H1 (cell line): ENCODE data around the gene CA5A. TPM values are rescaled to one million over a fixed set of nuclear protein-coding genes. Genes with fewer than 3 reads are reported as not detected.
A peak's percentile ranks its signal among the peaks of the same experiment; 100 is the strongest.

Experiments
- CTCF ChIA-PET: fragments of 300-600 bp; sonication (Branson Sonifier 250); formaldehyde crosslinking; loops from one replicate; lab custom pipeline; 2021; ENCODE audit not compliant: partially characterized antibody; lab: Charles Lee
- POLR2A ChIA-PET: fragments of 300-600 bp; sonication (Branson Sonifier 250); formaldehyde crosslinking; loops from one replicate; lab custom pipeline; 2021; ENCODE audit warnings: inconsistent platforms; ENCODE audit not compliant: partially characterized antibody; lab: Charles Lee
- DNase-seq, 2 experiments: peaks; one replicate each; pipeline versions ENCODE4 v3.0.0 to v3.0.0-alpha.2; 2010 to 2022; ENCODE audit warnings: low spot score in 2 of 2, low read depth in 1 of 2, mixed read lengths in 1 of 2
- FAIRE-seq: peaks from 2 replicates; lab custom pipeline; 2011; peaks lifted over from hg19 to GRCh38; lab: Jason Lieb, UNC
- H2AFZ ChIP-seq: 2 replicates; pipeline ENCODE4 v1.8.1; 2012; ENCODE audit warnings: low read length, inconsistent platforms
- H2AK5ac ChIP-seq: 2 replicates; pipeline ENCODE4 v1.6.1; 2013; ENCODE audit warnings: low read depth, low read length
- H2BK120ac ChIP-seq: replicated peaks from 2 replicates; pipeline ENCODE3; 2013; ENCODE audit warnings: low read depth, low read length, inconsistent platforms
- H2BK12ac ChIP-seq: 2 replicates; pipeline ENCODE4 v1.6.1; 2013; ENCODE audit warnings: low read depth, low read length
- H2BK15ac ChIP-seq: 2 replicates; pipeline ENCODE4 v1.6.1; 2013; ENCODE audit warnings: low read length
- H2BK20ac ChIP-seq: 2 replicates; pipeline ENCODE4 v1.6.1; 2013; ENCODE audit warnings: low read length
- H2BK5ac ChIP-seq: 2 replicates; pipeline ENCODE4 v1.6.1; 2013; ENCODE audit warnings: low read depth, low read length
- H3K14ac ChIP-seq: 2 replicates; pipeline ENCODE4 v1.6.1; 2013; ENCODE audit warnings: inconsistent platforms; ENCODE audit not compliant: insufficient read length
- H3K18ac ChIP-seq: 2 replicates; pipeline ENCODE4 v1.6.1; 2013; ENCODE audit warnings: low read length; ENCODE audit errors: extremely low read depth
- H3K23ac ChIP-seq: 2 replicates; pipeline ENCODE4 v1.6.1; 2013; ENCODE audit warnings: inconsistent platforms; ENCODE audit not compliant: insufficient read length
- H3K23me2 ChIP-seq: 2 replicates; pipeline ENCODE4 v1.6.1; 2013; ENCODE audit warnings: low read depth, low read length
- H3K27ac ChIP-seq: 2 replicates; pipeline ENCODE4 v1.6.1; 2011; ENCODE audit warnings: low read depth, low read length, inconsistent platforms
- H3K27me3 ChIP-seq, 4 experiments: replicated peaks in 1 of 4; 1 replicate in 1 of 4; 2 replicates in 3 of 4; pipeline versions ENCODE4 v1.6.1 to v1.8.1; 2011 to 2013; ENCODE audit warnings: low read length in 3 of 4, mild to moderate bottlenecking in 3 of 4, inconsistent platforms in 2 of 4, mixed read lengths in 2 of 4, moderate library complexity in 1 of 4; ENCODE audit not compliant: control insufficient read depth in 3 of 4, insufficient read depth in 3 of 4; ENCODE audit errors: extremely low read depth in 1 of 4
- H3K36me3 ChIP-seq, 4 experiments: 2 replicates each; pipeline versions ENCODE4 v1.6.1 to v1.8.1; 2011 to 2013; ENCODE audit warnings: mild to moderate bottlenecking in 4 of 4, low read length in 3 of 4, moderate library complexity in 2 of 4, control low read depth in 1 of 4, inconsistent platforms in 1 of 4; ENCODE audit not compliant: insufficient read depth in 4 of 4, control insufficient read depth in 2 of 4
- H3K4ac ChIP-seq: replicated peaks from 2 replicates; pipeline ENCODE3; 2013; ENCODE audit warnings: low read length, low read depth, mixed read lengths, inconsistent platforms; ENCODE audit not compliant: insufficient read length
- H3K4me1 ChIP-seq, 4 experiments: replicated peaks in 1 of 4; 1 replicate in 1 of 4; 2 replicates in 3 of 4; pipeline versions ENCODE4 v1.6.1 to v1.8.1; 2011 to 2013; ENCODE audit warnings: low read length in 3 of 4, inconsistent platforms in 2 of 4, mixed read lengths in 1 of 4; ENCODE audit not compliant: insufficient read depth in 4 of 4, control insufficient read depth in 3 of 4
- H3K4me2 ChIP-seq, 2 experiments: 2 replicates each; pipeline versions ENCODE4 v1.6.1 to v1.8.1; 2011 to 2013; ENCODE audit warnings: low read depth in 2 of 2, low read length in 2 of 2, control low read depth in 1 of 2, inconsistent platforms in 1 of 2, mild to moderate bottlenecking in 1 of 2; ENCODE audit not compliant: insufficient read depth in 1 of 2
- H3K4me3 ChIP-seq, 4 experiments: fragments of 200-600, 300-600 bp in 1 of 4; sonication (generic), shearing (Covaris generic), sonication (Bioruptor Twin) in 1 of 4; 2 replicates each; pipeline versions ENCODE4 v1.5.1 to v1.8.1; 2011 to 2016; ENCODE audit warnings: low read length in 4 of 4, low read depth in 3 of 4, control low read depth in 2 of 4, inconsistent platforms in 2 of 4, mild to moderate bottlenecking in 2 of 4, mixed read lengths in 1 of 4, moderate library complexity in 1 of 4; ENCODE audit not compliant: insufficient read depth in 2 of 4; ENCODE audit errors: extremely low read depth in 1 of 4
- H3K56ac ChIP-seq: replicated peaks from 2 replicates; pipeline ENCODE3; 2013; ENCODE audit warnings: low read depth, mild to moderate bottlenecking, mixed read lengths, low read length, inconsistent platforms; ENCODE audit not compliant: insufficient read length
- H3K79me1 ChIP-seq: 2 replicates; pipeline ENCODE4 v1.6.1; 2013; ENCODE audit warnings: low read depth, low read length, control low read depth
- H3K79me2 ChIP-seq, 2 experiments: 2 replicates each; pipeline versions ENCODE4 v1.6.1 to v1.8.1; 2012 to 2013; ENCODE audit warnings: low read length in 2 of 2, mild to moderate bottlenecking in 2 of 2, inconsistent platforms in 1 of 2; ENCODE audit not compliant: insufficient read depth in 2 of 2, control insufficient read depth in 1 of 2
- H3K9ac ChIP-seq, 4 experiments: replicated peaks in 1 of 4; 1 replicate in 1 of 4; 2 replicates in 3 of 4; pipeline versions ENCODE4 v1.6.1 to v1.8.1; 2011 to 2013; ENCODE audit warnings: low read depth in 3 of 4, low read length in 3 of 4, control low read depth in 2 of 4, mild to moderate bottlenecking in 2 of 4, moderate library complexity in 2 of 4, inconsistent platforms in 1 of 4; ENCODE audit errors: extremely low read depth in 1 of 4
- H3K9me3 ChIP-seq, 2 experiments: 2 replicates each; pipeline versions ENCODE4 v1.6.1 to v1.8.1; 2012 to 2013; ENCODE audit warnings: mild to moderate bottlenecking in 2 of 2, moderate library complexity in 2 of 2, control low read depth in 1 of 2, inconsistent platforms in 1 of 2, low read depth in 1 of 2, low read length in 1 of 2, mixed read lengths in 1 of 2; ENCODE audit not compliant: insufficient read depth in 2 of 2
- H4K20me1 ChIP-seq, 2 experiments: replicated peaks in 1 of 2; 2 replicates each; pipeline versions ENCODE3 to v1.8.1; 2011 to 2013; ENCODE audit warnings: inconsistent platforms in 2 of 2, low read length in 2 of 2, mild to moderate bottlenecking in 1 of 2; ENCODE audit not compliant: insufficient read depth in 2 of 2, control insufficient read depth in 1 of 2
- H4K5ac ChIP-seq: 2 replicates; pipeline ENCODE4 v1.6.1; 2013; ENCODE audit warnings: low read length, low read depth, mixed read lengths, inconsistent platforms; ENCODE audit not compliant: insufficient read length
- H4K8ac ChIP-seq: 2 replicates; pipeline ENCODE4 v1.8.0; 2013; ENCODE audit warnings: mild to moderate bottlenecking, moderate library complexity, low read length, inconsistent platforms; ENCODE audit not compliant: insufficient read depth; ENCODE audit errors: extremely low read depth
- H4K91ac ChIP-seq: replicated peaks from 2 replicates; pipeline ENCODE3; 2013; ENCODE audit warnings: low read length, mixed read lengths, inconsistent platforms; ENCODE audit not compliant: insufficient read length
- BACH1 ChIP-seq: IDR thresholded peaks from 2 replicates; pipeline ENCODE4 v1.6.1; 2012; ENCODE audit warnings: low read length, improper control_type of control experiment
- EP300 ChIP-seq, 2 experiments: IDR thresholded peaks; 1 replicate in 1 of 2; 2 replicates in 1 of 2; pipeline ENCODE4 v1.6.1; 2011 to 2012; ENCODE audit warnings: low read depth in 2 of 2, low read length in 2 of 2, mild to moderate bottlenecking in 2 of 2, borderline replicate concordance in 1 of 2, inconsistent platforms in 1 of 2, moderate library complexity in 1 of 2
- EZH2 ChIP-seq: fragments of 200-600 bp; sonication (generic); IDR thresholded peaks from 2 replicates; pipeline ENCODE4 v1.7.1; 2012; ENCODE audit warnings: low read depth, mild to moderate bottlenecking, moderate library complexity, low read length, inconsistent platforms; ENCODE audit not compliant: severe bottlenecking
- HDAC6 ChIP-seq: IDR thresholded peaks from one replicate; pipeline ENCODE4 v1.7.1; 2012; ENCODE audit warnings: low read depth, mild to moderate bottlenecking, inconsistent platforms, low read length, moderate library complexity
- KDM5A ChIP-seq: fragments of 200-600 bp; IDR thresholded peaks from 2 replicates; pipeline ENCODE4 v1.7.1; 2012; ENCODE audit warnings: mild to moderate bottlenecking, low read length, inconsistent platforms, mixed read lengths
- MAFK ChIP-seq: IDR thresholded peaks from 2 replicates; pipeline ENCODE4 v1.6.1; 2012; ENCODE audit warnings: low read depth, mild to moderate bottlenecking, improper control_type of control experiment, low read length
- POLR2AphosphoS5 ChIP-seq: IDR thresholded peaks from 2 replicates; pipeline ENCODE4 v1.6.1; 2011; ENCODE audit warnings: low read depth, low read length
- WGBS, 2 experiments: shearing (Covaris generic) in 1 of 2; methylation state at CpG; one replicate each; pipeline versions ENCODE4 v1.1.6 to v1.1.7; 2013 to 2015; ENCODE audit warnings: low lambda C conversion rate in 2 of 2, mixed read lengths in 2 of 2, inconsistent platforms in 1 of 2, low coverage in 1 of 2, missing lambda C conversion rate in 1 of 2; ENCODE audit not compliant: insufficient replicate concordance in 2 of 2, insufficient coverage in 1 of 2, insufficient read length in 1 of 2; ENCODE audit errors: extremely low coverage in 1 of 2, missing lambda C conversion rate in 1 of 2; 5-methylcytosine and 5-hydroxymethylcytosine counted together
- polyA plus RNA-seq, 7 experiments: library from polyadenylated mRNA; depleted of rRNA in 3 of 7; stranded (reverse) in 5 of 7; unstranded in 2 of 7; fragments of >200 nt in 5 of 7; fragments of 200-250 nt in 2 of 7; gene quantifications; 1 replicate in 5 of 7; 2 replicates in 1 of 7; 4 replicates in 1 of 7; pipeline versions ENCODE4 v1.2.1 to v1.2.3, GENCODE V29; 2011 to 2013; ENCODE audit warnings: missing spikeins in 2 of 7, mixed read lengths in 2 of 7
- total RNA-seq: library from RNA; stranded (reverse); fragmentation: NEBNext Ultra II Directional; extraction: Animal tissue kit (Norgen Biotek cat#: 25700); gene quantifications from 2 replicates; pipeline ENCODE4 v1.2.1, GENCODE V29; 2021

The CA5A gene
- total and polyA plus RNA-seq, 2 of the 8 experiments (the other 6 are each of a cell fraction or from before 2014, with no cell fraction given), result not detected

- no peak overlapping the region for H4K8ac ChIP-seq
- 95% methylated on average over 8 of the region's 8 CpGs; no CpG with 5 or more reads in 1 of the 2 experiments for WGBS, 2 experiments
- no peak overlapping the region for H3K18ac ChIP-seq
- ChIA-PET CTCF (no interaction called here), POLR2A (no interaction called here)
- H2AK5ac ChIP-seq, result no peak overlapping the region
- no peak overlapping the region for H3K4ac ChIP-seq
- H4K20me1 ChIP-seq, result no peaks in the 10 kb centered on the region
- no peak overlapping the region for H2BK15ac ChIP-seq
- no peaks in the 10 kb centered on the region for H3K9me3 ChIP-seq
- H2BK5ac ChIP-seq, result no peak overlapping the region
- TF ChIP-seq BACH1, result no peak
- no peak for TF ChIP-seq POLR2AphosphoS5
- TF ChIP-seq EZH2, result no peak
- no peak for TF ChIP-seq KDM5A
- TF ChIP-seq EP300 (IDR thresholded peaks at IDR 0.05; ENCODE audit: borderline replicate concordance in 1 of 2, low read depth in 2 of 2, low read length in 2 of 2), result no peak
- TF ChIP-seq MAFK, result no peak
- TF ChIP-seq HDAC6, result no peak
- H2BK120ac ChIP-seq, result no peak overlapping the region
- peaks cover 7% of the 10 kb centered on the region for H3K79me1 ChIP-seq
- H4K91ac ChIP-seq, result no peak overlapping the region
- H3K14ac ChIP-seq, result no peak overlapping the region
- H3K27ac ChIP-seq, result no peak overlapping the region
- FAIRE-seq (no peak), DNase-seq (no peak)
- H2BK20ac ChIP-seq, result no peak overlapping the region
- no peak overlapping the region for H2AFZ ChIP-seq
- no peaks in the 10 kb centered on the region for H3K4me1 ChIP-seq
- no peak overlapping the region for H3K23ac ChIP-seq
- 0 out of 7 replicates have a peak overlapping the region, but pooled peaks of 1 of the 4 experiments have one; percentile 24 for H3K9ac ChIP-seq
- H2BK12ac ChIP-seq, result no peak overlapping the region
- H3K4me3 ChIP-seq, result no peak overlapping the region
- peaks cover 0 to 20% of the 10 kb centered on the region in 2 experiments; a peak in 2 of 4 replicates for H3K79me2 ChIP-seq
- H3K36me3 ChIP-seq, result peaks cover 0 to 8% (median 3%) of the 10 kb centered on the region in 4 experiments; a peak in 3 of 8 replicates
- H3K23me2 ChIP-seq, result no peaks in the 10 kb centered on the region
- no peak overlapping the region for H3K4me2 ChIP-seq
- H3K56ac ChIP-seq, result no peak overlapping the region
- no peak overlapping the region for H4K5ac ChIP-seq
- H3K27me3 ChIP-seq, result no peaks in the 10 kb centered on the region
These were observed 43.0 kb upstream of the CA5A start for GRCh38 chr16:87979352-87979751.
